K562 (cell line): ENCODE measurements around the gene WWOX.

Source experiments
- EP300 ChIP-seq: IDR thresholded peaks from 2 replicates; pipeline ENCODE4 v1.6.1; 2012; ENCODE audit warnings: low read length, improper control_type of control experiment
- KDM4B ChIP-seq, 2 experiments: fragments of 450-650 bp in 1 of 2; sonication (generic) in 1 of 2; IDR thresholded peaks; 2 replicates each; pipeline ENCODE4 v1.6.1; 2016 to 2017; ENCODE audit warnings: borderline replicate concordance in 2 of 2, antibody characterized with exemption in 1 of 2, low read depth in 1 of 2, mild to moderate bottlenecking in 1 of 2
- KLF13 ChIP-seq: fragments of 450-650 bp; IDR thresholded peaks from 2 replicates; pipeline ENCODE4 v1.6.1; 2016; ENCODE audit warnings: missing genetic modification characterization, low read depth, mild to moderate bottlenecking, missing compliant biosample characterization, moderate library complexity, borderline replicate concordance
- PHF21A ChIP-seq: fragments of 450-650 bp; IDR thresholded peaks from 2 replicates; pipeline ENCODE4 v1.6.1; 2017; ENCODE audit warnings: low read depth, borderline replicate concordance
- RAD21 ChIP-seq, 2 experiments: fragments of 250-450 bp in 1 of 2; fragments of 450-650 bp in 1 of 2; sonication (Bioruptor Pico) in 1 of 2; formaldehyde crosslinking in 1 of 2; IDR thresholded peaks in 1 of 2; conservative IDR thresholded peaks in 1 of 2; 2 replicates each; pipeline versions ENCODE4 v1.4.0 to v1.8.0; 2020 to 2022; ENCODE audit warnings: mild to moderate bottlenecking in 2 of 2, moderate library complexity in 1 of 2
- SRF ChIP-seq, 2 experiments: fragments of 250-450, 450-650 bp in 1 of 2; sonication (Bioruptor Pico) in 1 of 2; sonication (generic) in 1 of 2; formaldehyde crosslinking; IDR thresholded peaks; 2 replicates each; pipeline versions ENCODE4 v1.5.0 to v1.5.1; 2020 to 2022; ENCODE audit warnings: mild to moderate bottlenecking in 1 of 2, missing genetic modification reagents in 1 of 2
- ZEB2 ChIP-seq: fragments of 450-650 bp; IDR thresholded peaks from 2 replicates; pipeline ENCODE4 v1.6.1; 2016
- ZNF311 ChIP-seq: fragments of 250-450 bp; sonication (Bioruptor Pico); IDR thresholded peaks from 2 replicates; pipeline ENCODE4 v1.4.0; 2020; ENCODE audit warnings: mild to moderate bottlenecking, moderate library complexity
- TF ChIP-seq, protein P1 (sequence below): fragments of 450-650 bp; conservative IDR thresholded peaks from 2 replicates; pipeline ENCODE4 v1.6.1; 2016; ENCODE audit warnings: missing genetic modification characterization, low read depth, mild to moderate bottlenecking, control low read depth, missing compliant biosample characterization

DNA sequence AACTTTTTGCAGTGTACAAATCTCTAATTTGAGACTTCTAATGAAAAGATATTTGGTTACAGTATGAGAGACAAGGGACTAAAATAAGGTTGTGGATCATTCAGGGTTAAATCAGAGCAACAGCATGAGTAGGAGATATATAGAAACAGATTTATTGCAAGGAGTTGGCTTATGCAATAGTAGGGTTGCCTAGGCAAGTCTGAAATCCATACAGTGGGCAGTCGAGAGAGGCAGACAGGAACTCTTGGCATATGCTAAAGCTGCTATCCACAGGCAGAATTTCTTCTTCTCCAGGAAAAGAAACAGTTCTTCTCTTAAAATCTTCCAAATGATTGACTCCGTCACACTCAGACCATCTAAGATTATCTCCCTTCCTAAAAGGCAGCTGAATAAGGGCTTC is 1000.3 kb downstream of the WWOX start:
- TF ChIP-seq ZEB2, result no peak
- TF ChIP-seq SRF (CRISPR knock-in tag; IDR thresholded peaks at IDR 0.05), result no peak
- no peak for TF ChIP-seq RAD21 (CRISPR knock-in tag; conservative IDR thresholded peaks at IDR 0.05 in 1 of 2, IDR thresholded peaks at IDR 0.05 in 1 of 2)
- TF ChIP-seq, protein P1, sequence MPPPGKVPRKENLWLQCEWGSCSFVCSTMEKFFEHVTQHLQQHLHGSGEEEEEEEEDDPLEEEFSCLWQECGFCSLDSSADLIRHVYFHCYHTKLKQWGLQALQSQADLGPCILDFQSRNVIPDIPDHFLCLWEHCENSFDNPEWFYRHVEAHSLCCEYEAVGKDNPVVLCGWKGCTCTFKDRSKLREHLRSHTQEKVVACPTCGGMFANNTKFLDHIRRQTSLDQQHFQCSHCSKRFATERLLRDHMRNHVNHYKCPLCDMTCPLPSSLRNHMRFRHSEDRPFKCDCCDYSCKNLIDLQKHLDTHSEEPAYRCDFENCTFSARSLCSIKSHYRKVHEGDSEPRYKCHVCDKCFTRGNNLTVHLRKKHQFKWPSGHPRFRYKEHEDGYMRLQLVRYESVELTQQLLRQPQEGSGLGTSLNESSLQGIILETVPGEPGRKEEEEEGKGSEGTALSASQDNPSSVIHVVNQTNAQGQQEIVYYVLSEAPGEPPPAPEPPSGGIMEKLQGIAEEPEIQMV (tag), result no peak
- TF ChIP-seq EP300, result no peak
- no peak for TF ChIP-seq PHF21A
- TF ChIP-seq ZNF311 (CRISPR knock-in tag), result no peak
- TF ChIP-seq KDM4B (IDR thresholded peaks at IDR 0.05; ENCODE audit: borderline replicate concordance in 2 of 2, low read depth in 1 of 2), result no peak
- TF ChIP-seq KLF13, result no peak
